H7 (cell line): ENCODE results near the gene SYCP2L. TPM values are rescaled to one million over a fixed set of nuclear protein-coding genes. Genes with fewer than 3 reads are reported as not detected.
"Not testable (repeated sequence)": the region's sequence is repeated elsewhere in the genome, so short reads cannot be mapped to it uniquely, and the experiment has no call there.

Experiments
- DNase-seq: peaks from one replicate; pipeline ENCODE4 v3.0.0; 2012
- H3K27me3 ChIP-seq: 2 replicates; pipeline ENCODE4 v1.6.0; 2011; ENCODE audit warnings: mild to moderate bottlenecking, low read length; ENCODE audit not compliant: control insufficient read depth, insufficient read depth
- H3K36me3 ChIP-seq: replicated peaks from 2 replicates; pipeline ENCODE4 v1.5.1; 2011; ENCODE audit warnings: low read length; ENCODE audit not compliant: control insufficient read depth, insufficient read depth
- H3K4me3 ChIP-seq: 2 replicates; pipeline ENCODE4 v1.5.1; 2011; ENCODE audit warnings: low read depth, mild to moderate bottlenecking, control low read depth, low read length, moderate library complexity; ENCODE audit not compliant: insufficient read depth
- total RNA-seq: library from RNA; depleted of rRNA; stranded (reverse); fragments of >200 nt; shearing (Covaris generic); gene quantifications from 2 replicates; pipeline ENCODE4 v1.2.3, GENCODE V29; 2014

Gene SYCP2L
- total RNA-seq, 1 experiment from 2014 or later = 0.38 TPM

GRCh38 chr6:10863031-10863430 lies 23.8 kb upstream of the SYCP2L start:
- H3K27me3 ChIP-seq, DNase-seq, H3K4me3 ChIP-seq, H3K36me3 ChIP-seq: not testable (repeated sequence)

- not testable (repeated sequence) for H3K27me3 ChIP-seq, H3K36me3 ChIP-seq, H3K4me3 ChIP-seq, DNase-seq
Observed at GRCh38 chr6:10866709-10867108, 20.1 kb upstream of the SYCP2L start.

GRCh38 chr6:10867952-10868351 lies 18.9 kb upstream of the SYCP2L start:
- no peak for DNase-seq
- H3K27me3 ChIP-seq = no peaks in the 10 kb centered on the region
- H3K36me3 ChIP-seq = no peaks in the 10 kb centered on the region
- no peak overlapping the region for H3K4me3 ChIP-seq

GRCh38 chr6:10873374-10873773 lies 13.5 kb upstream of the SYCP2L start:
- no peak overlapping the region for H3K4me3 ChIP-seq
- no peak for DNase-seq
- no peaks in the 10 kb centered on the region; the same call in 1 of the 2 replicates for H3K27me3 ChIP-seq
- H3K36me3 ChIP-seq = no peaks in the 10 kb centered on the region

- Histone ChIP-seq H3K4me3 (no peak overlapping the region), H3K27me3 (peaks cover 1% of the 10 kb centered on the region; the same call in 1 of the 2 replicates), H3K36me3 (no peaks in the 10 kb centered on the region)
- peak; percentile 22 for DNase-seq
Observed at GRCh38 chr6:10874207-10874606, 12.6 kb upstream of the SYCP2L start.

GRCh38 chr6:10875026-10875425 lies 11.8 kb upstream of the SYCP2L start:
- peaks cover 6% of the 10 kb centered on the region for H3K27me3 ChIP-seq

GRCh38 chr6:10877012-10877411 lies 9.8 kb upstream of the SYCP2L start:
- no peak for DNase-seq
- H3K36me3 ChIP-seq = no peaks in the 10 kb centered on the region
- H3K4me3 ChIP-seq = no peak overlapping the region
- H3K27me3 ChIP-seq = peaks cover 26% of the 10 kb centered on the region

More at GRCh38 chr6:10875026-10875425, 11.8 kb upstream of the SYCP2L start:
- no peaks in the 10 kb centered on the region for H3K36me3 ChIP-seq
- no peak for DNase-seq
- H3K4me3 ChIP-seq = no peak overlapping the region

GRCh38 chr6:10877871-10878270 lies 9.0 kb upstream of the SYCP2L start:
- H3K36me3 ChIP-seq = no peaks in the 10 kb centered on the region
- no peak for DNase-seq
- peaks cover 35% of the 10 kb centered on the region for H3K27me3 ChIP-seq
- H3K4me3 ChIP-seq = no peak overlapping the region

- DNase-seq = no peak
- Histone ChIP-seq H3K36me3 (no peaks in the 10 kb centered on the region), H3K4me3 (no peak overlapping the region), H3K27me3 (peaks cover 59% of the 10 kb centered on the region)
Observed at GRCh38 chr6:10880366-10880765, 6.5 kb upstream of the SYCP2L start.

GRCh38 chr6:10882253-10882630 lies 4.6 kb upstream of the SYCP2L start:
- H3K36me3 ChIP-seq, DNase-seq: not testable (repeated sequence)
- H3K27me3 ChIP-seq = peaks cover 67% of the 10 kb centered on the region
- H3K4me3 ChIP-seq = peak overlapping the region; percentile 35; the same call in 1 of the 2 replicates

GRCh38 chr6:10882657-10883171 lies 4.1 kb upstream of the SYCP2L start:
- H3K4me3 ChIP-seq = peak overlapping the region; percentile 35
- no peaks in the 10 kb centered on the region for H3K36me3 ChIP-seq
- DNase-seq = peak; percentile 75
- H3K27me3 ChIP-seq = peaks cover 70% of the 10 kb centered on the region

- DNase-seq = peak; percentile 43
- no peaks in the 10 kb centered on the region for H3K36me3 ChIP-seq
- H3K4me3 ChIP-seq = peak overlapping the region; percentile 35; the same call in 1 of the 2 replicates
Observed at GRCh38 chr6:10883312-10884244, 3.3 kb upstream of the SYCP2L start.

GRCh38 chr6:10884245-10884972 lies 2.4 kb upstream of the SYCP2L start:
- no peaks in the 10 kb centered on the region for H3K36me3 ChIP-seq
- peak overlapping the region; percentile 30; the same call in 1 of the 2 replicates for H3K4me3 ChIP-seq
- peaks cover 71% of the 10 kb centered on the region for H3K27me3 ChIP-seq
- DNase-seq = peak; percentile 50

More at GRCh38 chr6:10883312-10884244, 3.3 kb upstream of the SYCP2L start:
- H3K27me3 ChIP-seq = peaks cover 74% of the 10 kb centered on the region

GRCh38 chr6:10886365-10886690 lies 524 bp upstream of the SYCP2L start:
- not testable (repeated sequence) for DNase-seq, H3K36me3 ChIP-seq
- Histone ChIP-seq H3K4me3 (peak overlapping the region; percentile 76), H3K27me3 (peaks cover 55% of the 10 kb centered on the region)
